MCF 10A (cell line): ENCODE measurements around the gene ANO6. TPM values are rescaled to one million over a fixed set of nuclear protein-coding genes. Genes with fewer than 3 reads are reported as not detected.
A peak's percentile ranks its signal among the peaks of the same experiment; 100 is the strongest.

Experiments used
- BruUV-seq: library from RNA; stranded (reverse); fragments of 400-500 nt; replicated peaks from 2 replicates; lab custom pipeline; 2021; lab: Mats Ljungman, UMichigan
- CTCF ChIA-PET: fragments of 300-600 bp; sonication (Branson Sonifier 250); formaldehyde crosslinking; extraction: SDS; loops from one replicate; lab custom pipeline; 2021; ENCODE audit warnings: antibody characterized with exemption, inconsistent platforms; lab: Yijun Ruan, JAX
- POLR2A ChIA-PET: fragments of 300-600, 350-650 bp; sonication (Branson Sonifier 250); formaldehyde crosslinking; extraction: SDS; loops from one replicate; lab custom pipeline; 2020; ENCODE audit warnings: antibody characterized with exemption, inconsistent platforms; lab: Yijun Ruan, JAX
- DNase-seq: peaks from one replicate; pipeline ENCODE4 v3.0.0-alpha.2; 2018; ENCODE audit not compliant: unreplicated experiment
- H3K27ac Mint-ChIP-seq: one replicate; pipeline ENCODE4 v1.8.0; 2022; ENCODE audit warnings: mild to moderate bottlenecking, low read depth, mixed read lengths; ENCODE audit not compliant: unreplicated experiment
- H3K27me3 Mint-ChIP-seq: one replicate; pipeline ENCODE4 v1.8.0; 2022; ENCODE audit warnings: mixed read lengths; ENCODE audit not compliant: insufficient read depth, unreplicated experiment
- H3K36me3 Mint-ChIP-seq: one replicate; pipeline ENCODE4 v1.8.0; 2022; ENCODE audit warnings: mild to moderate bottlenecking, moderate library complexity, mixed read lengths; ENCODE audit not compliant: insufficient read depth, unreplicated experiment
- H3K4me1 Mint-ChIP-seq: one replicate; pipeline ENCODE4 v1.8.0; 2022; ENCODE audit warnings: mixed read lengths; ENCODE audit not compliant: insufficient read depth, unreplicated experiment
- H3K4me3 Mint-ChIP-seq: one replicate; pipeline ENCODE4 v1.8.0; 2022; ENCODE audit warnings: mild to moderate bottlenecking, moderate library complexity, mixed read lengths; ENCODE audit not compliant: unreplicated experiment
- H3K9me3 Mint-ChIP-seq: one replicate; pipeline ENCODE4 v1.8.0; 2022; ENCODE audit warnings: mixed read lengths; ENCODE audit not compliant: unreplicated experiment
- intact Hi-C: fragments of 100-400 bp; cut with micrococcal nuclease; formaldehyde crosslinking; loops from 2 replicates; pipeline ENCODE4 v1.14.1; 2022
- total RNA-seq: library from RNA; stranded (reverse); gene quantifications from 2 replicates; pipeline ENCODE4 v1.2.3, GENCODE V29; 2022
- TF ChIP-seq, protein P1 (sequence below): fragments of 200-600 bp; IDR thresholded peaks from one replicate; pipeline ENCODE4 v1.8.0; 2022; ENCODE audit warnings: antibody characterized with exemption, mild to moderate bottlenecking; ENCODE audit not compliant: unreplicated experiment

ANO6 gene
- total RNA-seq, 1 experiment from 2014 or later: 25.4 TPM

- intact Hi-C loops: no loop called here
- POLR2A ChIA-PET: interaction anchor here (0.6 to 0.7 kb wide), 3 partner anchors 15 to 119 kb away, joined by 3 to 4 read pairs (median 3); no protein-coding TSS in a partner anchor
- DNase-seq: no peak
- peaks cover 7% of the 10 kb centered on the region for H3K4me1 Mint-ChIP-seq
- H3K9me3 Mint-ChIP-seq: no peaks in the 10 kb centered on the region
- peaks cover 35% of the 10 kb centered on the region for H3K36me3 Mint-ChIP-seq
- no peaks in the 10 kb centered on the region for H3K27me3 Mint-ChIP-seq
- BruUV-seq: no TSS peak
- no peak overlapping the region for H3K4me3 Mint-ChIP-seq
- no peak overlapping the region for H3K27ac Mint-ChIP-seq
- CTCF ChIA-PET: interaction anchor here (0.6 to 1.0 kb wide), 4 partner anchors 14 to 1603 kb away, joined by 3 to 4 read pairs (median 3); no protein-coding TSS in a partner anchor
- TF ChIP-seq, protein P1, sequence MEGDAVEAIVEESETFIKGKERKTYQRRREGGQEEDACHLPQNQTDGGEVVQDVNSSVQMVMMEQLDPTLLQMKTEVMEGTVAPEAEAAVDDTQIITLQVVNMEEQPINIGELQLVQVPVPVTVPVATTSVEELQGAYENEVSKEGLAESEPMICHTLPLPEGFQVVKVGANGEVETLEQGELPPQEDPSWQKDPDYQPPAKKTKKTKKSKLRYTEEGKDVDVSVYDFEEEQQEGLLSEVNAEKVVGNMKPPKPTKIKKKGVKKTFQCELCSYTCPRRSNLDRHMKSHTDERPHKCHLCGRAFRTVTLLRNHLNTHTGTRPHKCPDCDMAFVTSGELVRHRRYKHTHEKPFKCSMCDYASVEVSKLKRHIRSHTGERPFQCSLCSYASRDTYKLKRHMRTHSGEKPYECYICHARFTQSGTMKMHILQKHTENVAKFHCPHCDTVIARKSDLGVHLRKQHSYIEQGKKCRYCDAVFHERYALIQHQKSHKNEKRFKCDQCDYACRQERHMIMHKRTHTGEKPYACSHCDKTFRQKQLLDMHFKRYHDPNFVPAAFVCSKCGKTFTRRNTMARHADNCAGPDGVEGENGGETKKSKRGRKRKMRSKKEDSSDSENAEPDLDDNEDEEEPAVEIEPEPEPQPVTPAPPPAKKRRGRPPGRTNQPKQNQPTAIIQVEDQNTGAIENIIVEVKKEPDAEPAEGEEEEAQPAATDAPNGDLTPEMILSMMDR: no peak
Observed at GRCh38 chr12:45351921-45352670, 136.2 kb downstream of the ANO6 start.

GRCh38 chr12:45353944-45354343 lies 138.0 kb downstream of the ANO6 start:
- Mint-ChIP-seq H3K4me3 (no peak overlapping the region), H3K9me3 (no peaks in the 10 kb centered on the region), H3K4me1 (peaks cover 7% of the 10 kb centered on the region), H3K36me3 (peaks cover 53% of the 10 kb centered on the region), H3K27ac (peak overlapping the region; percentile 24), H3K27me3 (no peaks in the 10 kb centered on the region)
- intact Hi-C loops: no loop called here
- TF ChIP-seq, protein P1: no peak
- ChIA-PET POLR2A (interaction anchor here (0.6 kb wide), 1 partner anchor 223 kb away, joined by 4 read pairs; no protein-coding TSS in a partner anchor), CTCF (interaction anchor here (0.6 to 1.0 kb wide), 2 partner anchors 83 to 155 kb away, joined by 3 read pairs; no protein-coding TSS in a partner anchor)
- DNase-seq: no peak
- BruUV-seq: no TSS peak

DNA sequence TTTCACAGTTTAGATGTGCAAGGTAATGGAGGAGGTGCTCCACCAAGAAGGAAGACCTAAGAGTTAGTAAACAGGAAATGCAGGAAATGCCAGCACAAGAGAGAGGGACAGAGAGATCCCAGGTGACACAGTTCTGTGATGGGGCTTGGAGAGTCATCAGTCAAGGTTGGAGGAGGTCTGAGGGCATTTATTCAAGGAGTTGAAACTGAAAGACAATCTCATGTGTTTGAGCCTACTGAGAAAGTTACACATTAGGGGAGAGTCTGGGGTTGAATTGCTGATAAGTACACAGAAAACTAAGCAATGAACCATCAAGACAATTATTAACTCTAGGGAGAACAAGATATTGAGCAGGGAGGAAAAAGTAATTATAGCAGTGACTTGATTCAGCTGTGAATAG lies 138.5 kb downstream of the ANO6 start:
- H3K27ac Mint-ChIP-seq: peak overlapping the region; percentile 24
- peaks cover 5% of the 10 kb centered on the region for H3K4me1 Mint-ChIP-seq
- intact Hi-C loops: no loop called here
- TF ChIP-seq, protein P1: no peak
- ChIA-PET CTCF (interaction anchor here (1.0 kb wide), 2 partner anchors 65 to 84 kb away, joined by 3 read pairs; no protein-coding TSS in a partner anchor), POLR2A (no interaction called here)
- no TSS peak for BruUV-seq
- H3K36me3 Mint-ChIP-seq: peaks cover 54% of the 10 kb centered on the region
- H3K27me3 Mint-ChIP-seq: no peaks in the 10 kb centered on the region
- H3K9me3 Mint-ChIP-seq: no peaks in the 10 kb centered on the region
- H3K4me3 Mint-ChIP-seq: no peak overlapping the region
- DNase-seq: no peak

DNA sequence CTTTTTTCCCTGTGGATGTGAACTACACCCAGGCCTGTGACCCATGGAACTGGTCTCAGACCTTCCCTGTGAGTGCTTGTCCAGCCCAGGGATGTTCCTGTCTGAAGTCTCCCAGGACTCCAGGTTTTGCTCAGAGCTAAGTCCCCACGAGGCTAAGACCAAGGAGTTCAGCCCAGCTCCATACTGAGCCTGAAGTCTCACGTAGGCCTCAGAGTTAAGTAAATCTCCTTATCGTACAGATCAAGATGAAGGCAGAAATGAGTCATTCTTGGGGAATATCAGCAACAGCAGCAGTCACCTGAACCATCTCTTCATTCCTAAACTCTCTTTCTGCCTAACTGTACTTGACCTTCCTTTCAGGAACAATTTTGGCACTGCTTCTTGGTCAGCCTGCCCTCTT lies 139.8 kb downstream of the ANO6 start:
- Mint-ChIP-seq H3K36me3 (peaks cover 45% of the 10 kb centered on the region), H3K27ac (no peak overlapping the region), H3K4me1 (no peaks in the 10 kb centered on the region), H3K9me3 (no peaks in the 10 kb centered on the region), H3K27me3 (no peaks in the 10 kb centered on the region), H3K4me3 (no peak overlapping the region)
- intact Hi-C loops: no loop called here
- no peak for DNase-seq
- POLR2A ChIA-PET: interaction anchor here (0.6 to 0.9 kb wide), 3 partner anchors 19 to 51 kb away, joined by 3 to 4 read pairs (median 3); no protein-coding TSS in a partner anchor
- CTCF ChIA-PET: interaction anchor here (1.0 to 1.6 kb wide), 3 partner anchors 13 to 64 kb away, joined by 3 read pairs; no protein-coding TSS in a partner anchor
- TF ChIP-seq, protein P1: no peak
- no TSS peak for BruUV-seq
